H1 (cell line): ENCODE measurements around the gene HMCES. TPM values are rescaled to one million over a fixed set of nuclear protein-coding genes. Genes with fewer than 3 reads are reported as not detected.

Experiments used
- ASH2L ChIP-seq: fragments of 200-600, 300-600 bp; sonication (generic); IDR thresholded peaks from one replicate; pipeline ENCODE4 v1.7.1; 2017; ENCODE audit warnings: low read length
- CTCF ChIP-seq, 3 experiments: IDR thresholded peaks; 1 replicate in 2 of 3; 2 replicates in 1 of 3; pipeline versions ENCODE4 v1.5.1 to v1.6.1; 2011; ENCODE audit warnings: low read length in 3 of 3, mild to moderate bottlenecking in 3 of 3, inconsistent platforms in 2 of 3, low read depth in 1 of 3, moderate library complexity in 1 of 3; ENCODE audit not compliant: insufficient read depth in 1 of 3; ENCODE audit errors: control extremely low read depth in 1 of 3
- EZH2 ChIP-seq: fragments of 200-600 bp; sonication (generic); IDR thresholded peaks from 2 replicates; pipeline ENCODE4 v1.7.1; 2012; ENCODE audit warnings: low read depth, mild to moderate bottlenecking, moderate library complexity, low read length, inconsistent platforms; ENCODE audit not compliant: severe bottlenecking
- FOSL1 ChIP-seq: IDR thresholded peaks from 2 replicates; pipeline ENCODE4 v1.6.1; 2011; ENCODE audit warnings: mild to moderate bottlenecking, low read depth, low read length, moderate library complexity; ENCODE audit not compliant: insufficient read depth
- GTF2F1 ChIP-seq: IDR thresholded peaks from 2 replicates; pipeline ENCODE4 v1.6.1; 2012; ENCODE audit warnings: low read depth, low read length, improper control_type of control experiment, borderline replicate concordance
- JUND ChIP-seq: IDR thresholded peaks from 2 replicates; pipeline ENCODE4 v1.6.1; 2011; ENCODE audit warnings: mild to moderate bottlenecking, improper control_type of control experiment, low read length
- PHF8 ChIP-seq: fragments of 200-600 bp; sonication (generic); conservative IDR thresholded peaks from 2 replicates; pipeline ENCODE4 v1.7.1; 2012; ENCODE audit warnings: low read depth, mild to moderate bottlenecking, inconsistent platforms, low read length, moderate library complexity
- RNF2 ChIP-seq: fragments of 200-900, 300-1000 bp; sonication (generic); IDR thresholded peaks from 2 replicates; pipeline ENCODE4 v1.7.1; 2016; ENCODE audit warnings: borderline replicate concordance, low read depth, mild to moderate bottlenecking, antibody characterized with exemption, low read length; ENCODE audit not compliant: poor library complexity, severe bottlenecking; ENCODE audit errors: missing control alignments
- RXRA ChIP-seq: IDR thresholded peaks from 2 replicates; pipeline ENCODE4 v1.6.1; 2011; ENCODE audit warnings: low read depth, mild to moderate bottlenecking, low read length, moderate library complexity; ENCODE audit not compliant: insufficient read depth
- SP1 ChIP-seq: IDR thresholded peaks from 2 replicates; pipeline ENCODE4 v1.6.1; 2011; ENCODE audit warnings: low read depth, low read length
- TAF7 ChIP-seq: optimal IDR thresholded peaks from 2 replicates; pipeline ENCODE3; 2011; ENCODE audit warnings: low read depth, mild to moderate bottlenecking, inconsistent platforms, low read length, moderate library complexity, borderline replicate concordance
- USF2 ChIP-seq: IDR thresholded peaks from 2 replicates; pipeline ENCODE4 v1.6.1; 2011; ENCODE audit warnings: low read length, improper control_type of control experiment
- polyA plus RNA-seq, 7 experiments: library from polyadenylated mRNA; depleted of rRNA in 3 of 7; stranded (reverse) in 5 of 7; unstranded in 2 of 7; fragments of >200 nt in 5 of 7; fragments of 200-250 nt in 2 of 7; gene quantifications; 1 replicate in 5 of 7; 2 replicates in 1 of 7; 4 replicates in 1 of 7; pipeline versions ENCODE4 v1.2.1 to v1.2.3, GENCODE V29; 2011 to 2013; ENCODE audit warnings: missing spikeins in 2 of 7, mixed read lengths in 2 of 7
- total RNA-seq: library from RNA; stranded (reverse); fragmentation: NEBNext Ultra II Directional; extraction: Animal tissue kit (Norgen Biotek cat#: 25700); gene quantifications from 2 replicates; pipeline ENCODE4 v1.2.1, GENCODE V29; 2021

The HMCES gene
- total and polyA plus RNA-seq, 2 of the 8 experiments (the other 6 are each of a cell fraction or from before 2014, with no cell fraction given): 27.6 to 49.5 TPM

- TF ChIP-seq CTCF (IDR thresholded peaks at IDR 0.05; ENCODE audit: control extremely low read depth in 1 of 3, insufficient read depth in 1 of 3, low read depth in 1 of 3, low read length in 3 of 3) (no peak), SP1 (peak; percentile 91), EZH2 (no peak), ASH2L (peak; percentile 68), RXRA (no peak), RNF2 (no peak), FOSL1 (no peak), JUND (no peak), GTF2F1 (no peak; the same call in 1 of the 2 replicates), PHF8 (no peak), TAF7 (peak; percentile 53), USF2 (peak; percentile 20; the same call in 1 of the 2 replicates)
Observed at GRCh38 chr3:129305592-129306091, 27.0 kb downstream of the HMCES start (continued).
